ENCODE measurements around the gene CLCNKB.

The CLCNKB gene

DNA sequence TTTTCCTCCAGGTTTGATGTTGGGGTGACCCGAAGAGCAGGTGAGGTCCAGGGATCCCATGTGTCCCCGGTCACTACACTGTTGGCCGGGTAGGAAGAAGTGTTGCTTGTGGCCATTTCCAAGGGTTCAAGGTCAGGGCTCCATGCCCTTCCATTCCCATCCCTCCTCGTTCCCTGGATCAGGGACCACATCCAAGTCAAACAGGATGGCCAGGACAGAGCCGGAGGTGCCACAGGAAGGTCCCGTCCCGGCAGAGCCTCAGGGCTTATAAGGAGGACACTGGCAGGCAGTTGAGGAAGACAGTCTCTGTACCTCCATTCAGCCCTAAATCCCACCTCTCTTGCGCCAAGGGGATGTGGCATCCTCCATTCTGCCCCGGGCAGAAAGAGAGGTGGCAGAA, 51.9 kb downstream of the CLCNKB start:
- DNase-seq (ENCODE audit: low spot score) = no peak

DNA sequence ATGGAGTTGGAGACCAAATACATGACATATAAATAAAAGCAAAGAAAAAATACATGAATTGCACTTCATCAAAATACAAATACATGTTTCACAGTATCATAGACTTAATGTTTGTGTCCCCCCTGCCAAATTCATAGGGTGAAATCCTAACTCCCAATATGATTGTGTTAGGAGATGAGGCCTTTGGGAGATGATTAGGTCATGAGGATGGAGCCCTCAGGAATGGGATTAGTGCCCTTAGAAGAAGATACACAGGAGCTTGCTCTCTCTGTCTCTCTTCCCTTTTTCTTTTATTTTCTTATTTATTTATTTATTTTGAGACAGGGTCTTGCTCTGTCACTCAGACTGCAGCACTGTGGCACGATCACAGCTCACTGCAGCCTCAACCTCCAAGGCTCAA, 55.8 kb downstream of the CLCNKB start:
- no peak for DNase-seq (ENCODE audit: low spot score)

DNA sequence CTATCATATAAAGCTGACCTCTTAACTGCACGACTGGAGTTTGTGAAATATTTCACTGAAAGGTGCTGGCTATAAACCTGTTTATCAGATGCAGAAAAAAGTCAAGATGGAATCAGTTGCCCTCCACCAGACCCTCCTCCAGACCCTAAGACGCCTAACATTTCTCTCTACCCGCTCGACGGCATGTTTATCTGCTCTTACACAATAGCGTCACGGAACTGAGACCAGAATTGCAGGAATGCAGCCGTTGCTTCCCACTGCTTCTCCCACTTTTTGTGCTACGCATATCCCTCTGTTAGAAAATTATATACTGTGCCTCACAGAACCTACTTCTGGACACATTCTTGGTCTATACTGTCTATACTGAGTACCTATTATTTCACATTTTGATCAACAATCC, 58.0 kb downstream of the CLCNKB start:
- DNase-seq (ENCODE audit: low spot score) = no peak
